Activated T-helper 9 cell treated with anti-CD3 and anti-CD28 coated beads, Interleukin-2, amount 50 U/mL, for 16 hours (primary cell): ENCODE results near the gene TSPAN3.

ENCODE experiments used
- DNase-seq: peaks from one replicate; pipeline ENCODE4 v3.0.0-alpha.2; 2020; ENCODE audit warnings: low read depth

The TSPAN3 gene

GRCh38 chr15:77084436-77084835, 13.5 kb upstream of the TSPAN3 start:
- DNase-seq: no peak

- DNase-seq: peak; percentile 22
Observed at GRCh38 chr15:77083381-77084160, 12.7 kb upstream of the TSPAN3 start.

- DNase-seq: no peak
Observed at GRCh38 chr15:77081971-77082370, 11.1 kb upstream of the TSPAN3 start.

- DNase-seq: no peak
Observed at GRCh38 chr15:77076323-77076915, 5.5 kb upstream of the TSPAN3 start.

- no peak for DNase-seq
Observed at GRCh38 chr15:77075528-77075927, 4.6 kb upstream of the TSPAN3 start.

DNA sequence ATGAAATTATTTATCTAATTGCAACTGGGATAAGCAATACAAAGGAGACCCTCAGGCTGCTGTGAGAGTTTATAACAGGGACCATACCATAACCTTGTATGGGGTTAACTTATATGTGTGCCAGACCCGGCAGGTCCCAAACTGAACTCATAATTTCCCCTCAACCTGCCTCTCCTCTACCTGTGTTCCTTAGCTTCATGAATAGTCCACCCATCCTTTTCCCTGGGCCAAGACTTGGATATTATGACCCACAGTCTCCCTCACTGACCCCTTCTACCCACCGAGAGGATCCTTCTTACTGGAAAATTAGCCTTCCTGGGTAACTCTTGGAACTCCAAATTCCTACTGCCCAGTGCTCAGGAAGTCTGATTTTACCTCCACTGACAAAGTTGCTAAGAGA, 3.4 kb upstream of the TSPAN3 start:
- no peak for DNase-seq

DNA sequence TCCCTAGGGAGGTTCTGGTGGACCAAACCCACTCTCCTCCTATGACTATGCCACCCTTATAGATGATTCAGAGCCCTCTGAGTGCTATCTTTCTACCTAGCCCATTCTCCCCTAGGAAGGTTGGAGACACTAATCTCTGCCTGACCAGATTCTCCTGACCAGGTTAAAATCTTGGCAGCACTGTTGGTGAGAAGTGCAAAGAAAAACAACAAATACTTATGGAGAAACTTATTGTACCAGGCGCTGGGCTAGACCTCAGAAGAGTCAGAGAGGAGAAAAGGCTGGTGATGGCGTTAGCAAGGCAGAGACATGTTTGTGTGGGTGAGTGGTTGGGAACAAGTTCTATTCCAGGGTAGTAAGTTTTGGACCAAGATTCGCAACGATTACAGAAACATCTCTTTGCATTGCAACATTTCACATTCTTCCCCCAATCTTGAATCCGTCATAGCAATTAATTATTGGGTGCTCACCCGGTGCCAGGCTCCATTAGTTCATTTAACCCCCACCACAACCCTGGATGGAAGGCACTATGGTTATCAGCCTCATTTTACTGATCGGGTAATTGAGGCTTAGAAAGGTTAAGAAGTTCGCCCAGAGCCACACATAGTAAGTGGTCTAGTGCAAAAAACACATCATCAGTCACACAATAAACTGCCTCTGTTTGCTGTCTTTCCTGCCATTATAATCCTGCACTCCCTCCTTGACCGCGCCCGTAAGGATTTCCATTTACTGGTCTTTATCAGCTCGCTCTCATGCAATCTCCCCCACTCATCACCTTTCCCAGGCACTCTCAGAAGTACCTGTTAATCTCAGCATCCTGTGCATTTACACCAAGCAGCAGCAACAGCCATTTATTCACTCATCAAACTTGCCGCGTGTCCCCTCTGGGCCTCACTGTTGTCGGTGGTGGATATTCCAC, 655 bp upstream of the TSPAN3 start:
- DNase-seq: no peak

GRCh38 chr15:77070180-77070494, 772 bp downstream of the TSPAN3 start:
- DNase-seq: no peak

GRCh38 chr15:77069521-77070121, 1.3 kb downstream of the TSPAN3 start:
- no peak for DNase-seq

GRCh38 chr15:77068633-77069032, 2.3 kb downstream of the TSPAN3 start:
- no peak for DNase-seq

DNA sequence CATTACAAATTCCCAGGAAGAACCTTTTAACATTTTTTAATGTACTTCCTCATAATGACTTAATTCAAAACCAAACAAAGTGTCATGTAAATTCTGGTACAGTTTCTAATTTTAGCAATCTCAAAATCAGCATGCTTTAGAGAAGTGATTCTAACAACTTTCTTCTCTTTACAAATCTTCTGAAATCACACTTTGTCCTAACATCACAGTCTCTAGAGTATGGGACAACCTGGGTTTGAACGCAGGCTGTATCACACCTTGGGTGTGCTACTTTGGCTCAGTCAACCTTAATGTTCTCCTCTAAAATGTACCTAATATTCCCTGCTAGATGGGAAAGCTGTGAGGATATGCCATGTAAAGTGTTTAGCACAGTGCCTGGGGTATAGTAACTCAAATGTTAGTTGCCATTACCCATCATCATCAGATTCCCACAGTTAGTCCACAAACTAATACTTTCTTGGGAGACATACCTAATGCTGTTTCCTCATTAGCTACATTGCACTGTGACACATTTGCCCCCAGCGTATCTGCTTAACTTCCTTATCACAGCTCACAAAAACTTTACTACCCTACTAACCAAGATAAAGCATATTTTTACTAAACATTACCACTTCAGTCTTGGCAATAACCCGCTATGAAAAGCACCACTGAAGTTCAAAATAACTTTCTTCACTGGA, 3.1 kb downstream of the TSPAN3 start:
- DNase-seq: no peak

GRCh38 chr15:77066971-77067690, 3.8 kb downstream of the TSPAN3 start:
- DNase-seq: no peak

GRCh38 chr15:77064539-77065308, 6.2 kb downstream of the TSPAN3 start:
- no peak for DNase-seq

DNA sequence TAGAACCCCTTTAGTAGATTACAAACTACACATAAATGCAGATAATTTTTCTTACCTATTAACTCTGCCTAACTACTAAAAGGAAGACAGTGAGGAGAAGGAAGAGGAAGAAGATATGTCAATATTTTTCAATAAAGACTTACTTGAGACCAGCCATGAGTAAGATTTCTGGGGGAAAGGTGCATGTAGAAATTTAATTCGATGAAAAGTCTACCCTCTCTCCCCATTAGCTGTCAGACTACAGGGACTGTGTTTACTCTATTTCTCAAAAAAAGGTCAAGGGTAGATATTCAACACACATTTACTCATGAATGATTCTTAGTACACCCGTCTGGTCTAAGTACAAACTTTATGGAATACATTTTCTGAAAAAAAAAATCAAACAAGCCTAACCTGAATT, 6.8 kb downstream of the TSPAN3 start:
- no peak for DNase-seq

DNA sequence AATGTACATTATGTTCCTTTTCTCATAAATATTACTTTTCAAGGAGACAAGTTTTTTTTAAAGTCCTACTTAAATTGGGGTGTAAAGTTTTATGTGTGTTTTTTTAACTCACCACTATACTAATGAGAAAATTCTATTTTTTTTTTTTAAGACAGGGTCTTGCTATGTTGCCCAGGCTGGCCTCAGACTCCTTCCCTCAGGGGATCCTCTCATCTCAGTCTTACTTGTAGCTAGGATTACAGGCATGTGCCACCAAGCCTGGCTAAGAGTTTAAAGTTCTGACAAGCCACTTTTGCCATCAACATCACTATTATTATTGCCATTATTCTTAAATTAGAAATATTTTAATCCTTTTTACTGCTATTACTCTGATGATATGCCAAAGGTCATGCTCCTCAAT, 7.7 kb downstream of the TSPAN3 start:
- no peak for DNase-seq

GRCh38 chr15:77060546-77060945, 10.4 kb downstream of the TSPAN3 start:
- no peak for DNase-seq

GRCh38 chr15:77059786-77060361, 11.0 kb downstream of the TSPAN3 start:
- no peak for DNase-seq

- no peak for DNase-seq
Observed at GRCh38 chr15:77058468-77058867, 12.4 kb downstream of the TSPAN3 start.

GRCh38 chr15:77057685-77058084, 13.2 kb downstream of the TSPAN3 start:
- no peak for DNase-seq

DNA sequence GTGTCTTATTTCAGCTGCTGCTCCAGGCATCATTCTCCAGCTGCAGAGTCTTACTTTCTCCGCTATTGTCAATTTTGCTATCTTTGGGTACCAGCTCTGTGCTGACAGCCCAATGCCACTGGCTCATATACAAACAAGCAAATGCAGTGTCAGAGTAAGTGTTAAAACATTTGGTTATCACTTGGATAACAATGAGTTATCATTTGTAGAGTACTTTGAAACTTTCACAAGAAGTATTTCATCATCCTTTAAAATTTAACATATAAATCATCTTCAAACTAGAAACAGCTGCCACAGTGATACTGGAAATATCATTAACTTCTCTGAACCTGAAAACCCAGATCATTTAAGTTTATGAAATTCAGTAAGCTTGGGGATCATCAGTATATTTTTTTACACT, 13.8 kb downstream of the TSPAN3 start:
- no peak for DNase-seq
